Measurements from ENCODE around the gene TAF15. TPM values are rescaled to one million over a fixed set of nuclear protein-coding genes. Genes with fewer than 3 reads are reported as not detected.

The TAF15 gene
- polyA plus RNA-seq, 1 of the 3 experiments (the other 2 are of a cell fraction): 78.0 TPM

DNA sequence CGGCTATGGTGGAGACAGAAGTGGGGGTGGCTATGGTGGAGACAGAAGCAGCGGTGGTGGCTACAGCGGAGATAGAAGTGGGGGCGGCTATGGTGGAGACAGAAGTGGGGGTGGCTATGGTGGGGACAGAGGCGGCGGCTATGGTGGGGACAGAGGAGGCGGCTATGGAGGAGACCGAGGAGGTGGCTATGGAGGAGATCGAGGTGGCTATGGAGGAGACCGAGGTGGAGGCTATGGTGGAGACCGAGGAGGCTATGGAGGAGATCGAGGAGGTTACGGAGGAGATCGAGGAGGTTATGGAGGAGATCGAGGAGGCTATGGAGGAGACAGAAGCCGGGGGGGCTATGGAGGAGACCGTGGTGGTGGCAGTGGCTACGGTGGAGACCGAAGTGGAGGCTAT, 35.3 kb downstream of the TAF15 start:
- CTCF ChIA-PET: no interaction called here
- H3K9me2 ChIP-seq: no peaks in the 10 kb centered on the region

DNA sequence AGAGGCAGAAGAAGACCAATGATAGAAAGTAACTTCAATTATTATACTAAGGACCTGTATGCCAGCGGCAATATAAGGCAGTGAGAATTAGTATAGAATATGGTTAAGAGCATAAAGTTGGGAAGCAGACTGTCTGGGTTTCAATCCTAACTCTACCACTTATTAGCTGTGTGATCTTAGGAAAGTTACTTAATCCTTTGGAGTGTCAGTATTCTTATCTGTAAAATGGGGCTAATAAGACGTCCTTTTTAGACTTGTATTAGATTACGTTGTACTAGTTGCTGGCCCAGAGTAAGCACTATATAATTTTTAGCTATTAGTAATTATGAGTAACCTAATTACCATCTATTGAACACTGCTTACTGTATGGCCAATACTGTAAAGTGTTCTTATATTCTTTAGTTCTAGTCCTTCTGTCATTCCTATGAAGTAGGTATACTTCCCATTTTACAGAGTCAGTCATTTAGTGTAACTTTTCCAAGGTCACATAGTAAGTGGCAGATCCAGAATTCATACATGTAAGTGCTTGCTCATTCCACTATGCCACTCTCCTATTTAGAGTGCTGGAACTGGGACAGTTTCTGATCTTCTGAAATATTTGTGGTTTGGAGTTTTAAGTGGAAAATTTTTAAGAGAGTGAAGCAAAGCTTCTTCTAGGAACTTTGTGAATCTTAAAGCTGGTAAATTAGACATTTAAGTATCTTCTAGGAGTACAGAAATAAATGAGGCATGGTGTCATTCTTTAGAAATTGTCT, 36.9 kb downstream of the TAF15 start:
- H3K4me2 ChIP-seq: no peak overlapping the region
- peak overlapping the region in 1 of 2 experiments; percentile 13; a peak in 1 of 4 replicates for H3K27ac ChIP-seq (ENCODE audit: low read depth in 2 of 2, low read length in 1 of 2)
- POLR2A ChIA-PET: no interaction called here
- no peaks in the 10 kb centered on the region for H3K27me3 ChIP-seq (ENCODE audit: insufficient read depth)
- no peak overlapping the region for H3K4me3 ChIP-seq (ENCODE audit: low read depth in 2 of 2, low read length in 1 of 2)
- H3K9me3 ChIP-seq: no peaks in the 10 kb centered on the region
- H4K20me1 ChIP-seq (ENCODE audit: insufficient read depth): peaks cover 8% of the 10 kb centered on the region
- H3K79me2 ChIP-seq (ENCODE audit: insufficient read depth): no peaks in the 10 kb centered on the region
- CTCF ChIA-PET: interaction anchor here (0.6 to 1.5 kb wide), 2 partner anchors 8 to 234 kb away, joined by 3 to 4 read pairs; no protein-coding TSS in a partner anchor
- WGBS (ENCODE audit: low lambda C conversion rate): 97% methylated on average over 3 of the region's 3 CpGs
- H3K9me2 ChIP-seq: no peaks in the 10 kb centered on the region
- no peak overlapping the region for H3K9ac ChIP-seq
- no peaks in the 10 kb centered on the region for H3K4me1 ChIP-seq (ENCODE audit: control insufficient read depth in 1 of 2, insufficient read depth in 2 of 2, low read depth in 1 of 2, low read length in 1 of 2)
- no peak for DNase-seq
- TF ChIP-seq RCOR1 (IDR thresholded peaks at IDR 0.05; ENCODE audit: low read length) (no peak), RXRA (IDR thresholded peaks at IDR 0.05; ENCODE audit: borderline replicate concordance, low read depth) (no peak), JUND (IDR thresholded peaks at IDR 0.05) (no peak), EZH2phosphoT487 (IDR thresholded peaks at IDR 0.05; ENCODE audit: borderline replicate concordance, low read depth) (no peak), MXI1 (IDR thresholded peaks at IDR 0.05; ENCODE audit: low read depth, low read length) (no peak), TAF1 (IDR thresholded peaks at IDR 0.05; ENCODE audit: borderline replicate concordance, low read depth, low read length) (no peak), FOXM1 (IDR thresholded peaks at IDR 0.05; ENCODE audit: low read depth) (no peak), RAD21 (IDR thresholded peaks at IDR 0.05; ENCODE audit: low read length) (no peak)
- TF ChIP-seq, protein P1, sequence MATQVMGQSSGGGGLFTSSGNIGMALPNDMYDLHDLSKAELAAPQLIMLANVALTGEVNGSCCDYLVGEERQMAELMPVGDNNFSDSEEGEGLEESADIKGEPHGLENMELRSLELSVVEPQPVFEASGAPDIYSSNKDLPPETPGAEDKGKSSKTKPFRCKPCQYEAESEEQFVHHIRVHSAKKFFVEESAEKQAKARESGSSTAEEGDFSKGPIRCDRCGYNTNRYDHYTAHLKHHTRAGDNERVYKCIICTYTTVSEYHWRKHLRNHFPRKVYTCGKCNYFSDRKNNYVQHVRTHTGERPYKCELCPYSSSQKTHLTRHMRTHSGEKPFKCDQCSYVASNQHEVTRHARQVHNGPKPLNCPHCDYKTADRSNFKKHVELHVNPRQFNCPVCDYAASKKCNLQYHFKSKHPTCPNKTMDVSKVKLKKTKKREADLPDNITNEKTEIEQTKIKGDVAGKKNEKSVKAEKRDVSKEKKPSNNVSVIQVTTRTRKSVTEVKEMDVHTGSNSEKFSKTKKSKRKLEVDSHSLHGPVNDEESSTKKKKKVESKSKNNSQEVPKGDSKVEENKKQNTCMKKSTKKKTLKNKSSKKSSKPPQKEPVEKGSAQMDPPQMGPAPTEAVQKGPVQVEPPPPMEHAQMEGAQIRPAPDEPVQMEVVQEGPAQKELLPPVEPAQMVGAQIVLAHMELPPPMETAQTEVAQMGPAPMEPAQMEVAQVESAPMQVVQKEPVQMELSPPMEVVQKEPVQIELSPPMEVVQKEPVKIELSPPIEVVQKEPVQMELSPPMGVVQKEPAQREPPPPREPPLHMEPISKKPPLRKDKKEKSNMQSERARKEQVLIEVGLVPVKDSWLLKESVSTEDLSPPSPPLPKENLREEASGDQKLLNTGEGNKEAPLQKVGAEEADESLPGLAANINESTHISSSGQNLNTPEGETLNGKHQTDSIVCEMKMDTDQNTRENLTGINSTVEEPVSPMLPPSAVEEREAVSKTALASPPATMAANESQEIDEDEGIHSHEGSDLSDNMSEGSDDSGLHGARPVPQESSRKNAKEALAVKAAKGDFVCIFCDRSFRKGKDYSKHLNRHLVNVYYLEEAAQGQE (IDR thresholded peaks at IDR 0.05; ENCODE audit: low read depth, low read length): no peak
- peaks cover 24% of the 10 kb centered on the region for H3F3A ChIP-seq (replicated peaks; ENCODE audit: insufficient read depth)
- H2AFZ ChIP-seq (ENCODE audit: low read depth): no peak overlapping the region
- H3K36me3 ChIP-seq (replicated peaks in 1 of 2; ENCODE audit: control insufficient read depth in 1 of 2, insufficient read depth in 2 of 2, low read length in 1 of 2): peaks cover 54 to 56% of the 10 kb centered on the region in 2 experiments

More for the DNA sequence above, 35.3 kb downstream of the TAF15 start:
- Histone ChIP-seq H3K79me2 (ENCODE audit: insufficient read depth) (no peaks in the 10 kb centered on the region), H3K9ac (no peak overlapping the region), H3K4me2 (no peak overlapping the region), H3F3A (replicated peaks; ENCODE audit: insufficient read depth) (peaks cover 28% of the 10 kb centered on the region), H2AFZ (ENCODE audit: low read depth) (no peak overlapping the region), H4K20me1 (ENCODE audit: insufficient read depth) (peaks cover 5% of the 10 kb centered on the region), H3K36me3 (replicated peaks in 1 of 2; ENCODE audit: control insufficient read depth in 1 of 2, insufficient read depth in 2 of 2, low read length in 1 of 2) (peaks cover 60 to 64% of the 10 kb centered on the region in 2 experiments), H3K4me3 (ENCODE audit: low read depth in 2 of 2, low read length in 1 of 2) (no peak overlapping the region), H3K9me3 (no peaks in the 10 kb centered on the region), H3K4me1 (ENCODE audit: control insufficient read depth in 1 of 2, insufficient read depth in 2 of 2, low read depth in 1 of 2, low read length in 1 of 2) (no peaks in the 10 kb centered on the region), H3K27me3 (ENCODE audit: insufficient read depth) (no peaks in the 10 kb centered on the region), H3K27ac (ENCODE audit: low read depth in 2 of 2, low read length in 1 of 2) (no peak overlapping the region)
- 98% methylated on average over 19 of the region's 19 CpGs for WGBS (ENCODE audit: low lambda C conversion rate)
- no peak for DNase-seq
- no peak for TF ChIP-seq SIN3A (IDR thresholded peaks at IDR 0.05; ENCODE audit: borderline replicate concordance, low read depth, low read length)
- no peak for TF ChIP-seq ELF1 (IDR thresholded peaks at IDR 0.05)
- TF ChIP-seq MEF2A (IDR thresholded peaks at IDR 0.05; ENCODE audit: borderline replicate concordance, low read depth): no peak
- TF ChIP-seq EP300 (IDR thresholded peaks at IDR 0.05; ENCODE audit: borderline replicate concordance in 1 of 2, low read depth in 1 of 2, low read length in 1 of 2): no peak
- TF ChIP-seq CHD2 (IDR thresholded peaks at IDR 0.05; ENCODE audit: low read length, partially characterized antibody): no peak
- TF ChIP-seq, protein P2, sequence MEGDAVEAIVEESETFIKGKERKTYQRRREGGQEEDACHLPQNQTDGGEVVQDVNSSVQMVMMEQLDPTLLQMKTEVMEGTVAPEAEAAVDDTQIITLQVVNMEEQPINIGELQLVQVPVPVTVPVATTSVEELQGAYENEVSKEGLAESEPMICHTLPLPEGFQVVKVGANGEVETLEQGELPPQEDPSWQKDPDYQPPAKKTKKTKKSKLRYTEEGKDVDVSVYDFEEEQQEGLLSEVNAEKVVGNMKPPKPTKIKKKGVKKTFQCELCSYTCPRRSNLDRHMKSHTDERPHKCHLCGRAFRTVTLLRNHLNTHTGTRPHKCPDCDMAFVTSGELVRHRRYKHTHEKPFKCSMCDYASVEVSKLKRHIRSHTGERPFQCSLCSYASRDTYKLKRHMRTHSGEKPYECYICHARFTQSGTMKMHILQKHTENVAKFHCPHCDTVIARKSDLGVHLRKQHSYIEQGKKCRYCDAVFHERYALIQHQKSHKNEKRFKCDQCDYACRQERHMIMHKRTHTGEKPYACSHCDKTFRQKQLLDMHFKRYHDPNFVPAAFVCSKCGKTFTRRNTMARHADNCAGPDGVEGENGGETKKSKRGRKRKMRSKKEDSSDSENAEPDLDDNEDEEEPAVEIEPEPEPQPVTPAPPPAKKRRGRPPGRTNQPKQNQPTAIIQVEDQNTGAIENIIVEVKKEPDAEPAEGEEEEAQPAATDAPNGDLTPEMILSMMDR (IDR thresholded peaks at IDR 0.05): no peak
- TF ChIP-seq, protein P3, sequence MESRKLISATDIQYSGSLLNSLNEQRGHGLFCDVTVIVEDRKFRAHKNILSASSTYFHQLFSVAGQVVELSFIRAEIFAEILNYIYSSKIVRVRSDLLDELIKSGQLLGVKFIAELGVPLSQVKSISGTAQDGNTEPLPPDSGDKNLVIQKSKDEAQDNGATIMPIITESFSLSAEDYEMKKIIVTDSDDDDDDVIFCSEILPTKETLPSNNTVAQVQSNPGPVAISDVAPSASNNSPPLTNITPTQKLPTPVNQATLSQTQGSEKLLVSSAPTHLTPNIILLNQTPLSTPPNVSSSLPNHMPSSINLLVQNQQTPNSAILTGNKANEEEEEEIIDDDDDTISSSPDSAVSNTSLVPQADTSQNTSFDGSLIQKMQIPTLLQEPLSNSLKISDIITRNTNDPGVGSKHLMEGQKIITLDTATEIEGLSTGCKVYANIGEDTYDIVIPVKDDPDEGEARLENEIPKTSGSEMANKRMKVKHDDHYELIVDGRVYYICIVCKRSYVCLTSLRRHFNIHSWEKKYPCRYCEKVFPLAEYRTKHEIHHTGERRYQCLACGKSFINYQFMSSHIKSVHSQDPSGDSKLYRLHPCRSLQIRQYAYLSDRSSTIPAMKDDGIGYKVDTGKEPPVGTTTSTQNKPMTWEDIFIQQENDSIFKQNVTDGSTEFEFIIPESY (IDR thresholded peaks at IDR 0.05; ENCODE audit: borderline replicate concordance, low read depth): no peak
- no peak for TF ChIP-seq JUND (IDR thresholded peaks at IDR 0.05)
- TF ChIP-seq, protein P4, sequence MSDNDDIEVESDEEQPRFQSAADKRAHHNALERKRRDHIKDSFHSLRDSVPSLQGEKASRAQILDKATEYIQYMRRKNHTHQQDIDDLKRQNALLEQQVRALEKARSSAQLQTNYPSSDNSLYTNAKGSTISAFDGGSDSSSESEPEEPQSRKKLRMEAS (IDR thresholded peaks at IDR 0.05; ENCODE audit: low read depth): no peak
- TF ChIP-seq FOXJ3 (CRISPR knock-in tag; IDR thresholded peaks at IDR 0.05): no peak
- no peak for TF ChIP-seq TEAD4 (IDR thresholded peaks at IDR 0.05; ENCODE audit: borderline replicate concordance, insufficient read depth)
- POLR2A ChIA-PET: no interaction called here
